ENCODE results near the gene KRT2. TPM values are rescaled to one million over a fixed set of nuclear protein-coding genes. Genes with fewer than 3 reads are reported as not detected.

Gene KRT2
- total RNA-seq, 1 experiment from 2014 or later, result not detected

DNA sequence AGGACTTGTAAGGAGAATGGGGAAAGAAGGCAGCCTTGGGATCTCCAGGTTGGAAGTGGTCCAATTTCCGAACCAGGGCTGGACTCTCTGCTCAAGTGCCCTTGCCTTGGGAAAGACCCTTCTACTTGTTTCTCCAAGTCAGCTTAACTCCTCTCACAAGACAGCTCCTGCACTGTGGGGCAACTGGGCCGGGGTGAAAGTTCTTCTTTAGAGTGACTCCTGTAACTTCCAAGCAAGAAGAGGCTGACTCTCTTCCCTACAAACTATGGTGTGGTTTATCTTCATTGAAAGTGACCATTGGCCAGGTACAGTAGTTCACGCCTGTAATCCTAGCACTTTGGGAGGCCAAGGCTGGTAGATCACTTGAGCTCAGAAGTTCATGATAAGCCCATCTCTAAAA lies 14.5 kb upstream of the KRT2 start:
- intact Hi-C loops (cut with micrococcal nuclease; ENCODE audit: unreplicated experiment), result loop anchor here (5.0 kb wide), 1 partner anchor 206 kb away; no protein-coding TSS in a partner anchor
- no peak overlapping the region for H3K27ac Mint-ChIP-seq (ENCODE audit: unreplicated experiment)
- H3K4me1 Mint-ChIP-seq (ENCODE audit: low read depth, unreplicated experiment), result no peaks in the 10 kb centered on the region
- H3K27me3 Mint-ChIP-seq (ENCODE audit: unreplicated experiment), result no peaks in the 10 kb centered on the region
- no peaks in the 10 kb centered on the region for H3K9me3 Mint-ChIP-seq (ENCODE audit: low read depth, unreplicated experiment)
- H3K36me3 Mint-ChIP-seq (ENCODE audit: insufficient read depth, unreplicated experiment), result no peaks in the 10 kb centered on the region
- no peak for DNase-seq
- no TSS peak for BruUV-seq (replicated peaks)
- TF ChIP-seq, protein P1, sequence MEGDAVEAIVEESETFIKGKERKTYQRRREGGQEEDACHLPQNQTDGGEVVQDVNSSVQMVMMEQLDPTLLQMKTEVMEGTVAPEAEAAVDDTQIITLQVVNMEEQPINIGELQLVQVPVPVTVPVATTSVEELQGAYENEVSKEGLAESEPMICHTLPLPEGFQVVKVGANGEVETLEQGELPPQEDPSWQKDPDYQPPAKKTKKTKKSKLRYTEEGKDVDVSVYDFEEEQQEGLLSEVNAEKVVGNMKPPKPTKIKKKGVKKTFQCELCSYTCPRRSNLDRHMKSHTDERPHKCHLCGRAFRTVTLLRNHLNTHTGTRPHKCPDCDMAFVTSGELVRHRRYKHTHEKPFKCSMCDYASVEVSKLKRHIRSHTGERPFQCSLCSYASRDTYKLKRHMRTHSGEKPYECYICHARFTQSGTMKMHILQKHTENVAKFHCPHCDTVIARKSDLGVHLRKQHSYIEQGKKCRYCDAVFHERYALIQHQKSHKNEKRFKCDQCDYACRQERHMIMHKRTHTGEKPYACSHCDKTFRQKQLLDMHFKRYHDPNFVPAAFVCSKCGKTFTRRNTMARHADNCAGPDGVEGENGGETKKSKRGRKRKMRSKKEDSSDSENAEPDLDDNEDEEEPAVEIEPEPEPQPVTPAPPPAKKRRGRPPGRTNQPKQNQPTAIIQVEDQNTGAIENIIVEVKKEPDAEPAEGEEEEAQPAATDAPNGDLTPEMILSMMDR (IDR thresholded peaks at IDR 0.05; ENCODE audit: unreplicated experiment), result no peak
- CTCF ChIA-PET, result interaction anchor here (0.6 to 1.6 kb wide), 5 partner anchors 115 to 207 kb away, joined by 3 to 9 read pairs (median 3); no protein-coding TSS in a partner anchor
- no peak overlapping the region for H3K4me3 Mint-ChIP-seq (ENCODE audit: low read depth, unreplicated experiment)

- no peak overlapping the region for H3K4me3 Mint-ChIP-seq (ENCODE audit: low read depth, unreplicated experiment)
- no peaks in the 10 kb centered on the region for H3K9me3 Mint-ChIP-seq (ENCODE audit: low read depth, unreplicated experiment)
- DNase-seq, result no peak
- TF ChIP-seq, protein P1 (IDR thresholded peaks at IDR 0.05; ENCODE audit: unreplicated experiment), result no peak
- no TSS peak for BruUV-seq (replicated peaks)
- no peak overlapping the region for H3K27ac Mint-ChIP-seq (ENCODE audit: unreplicated experiment)
- CTCF ChIA-PET, result no interaction called here
- H3K4me1 Mint-ChIP-seq (ENCODE audit: low read depth, unreplicated experiment), result no peaks in the 10 kb centered on the region
- peaks cover 19% of the 10 kb centered on the region for H3K27me3 Mint-ChIP-seq (ENCODE audit: unreplicated experiment)
- intact Hi-C loops (cut with micrococcal nuclease; ENCODE audit: unreplicated experiment), result no loop called here
- H3K36me3 Mint-ChIP-seq (ENCODE audit: insufficient read depth, unreplicated experiment), result no peaks in the 10 kb centered on the region
These were observed 11.4 kb upstream of the KRT2 start for GRCh38 chr12:52663420-52663819.

DNA sequence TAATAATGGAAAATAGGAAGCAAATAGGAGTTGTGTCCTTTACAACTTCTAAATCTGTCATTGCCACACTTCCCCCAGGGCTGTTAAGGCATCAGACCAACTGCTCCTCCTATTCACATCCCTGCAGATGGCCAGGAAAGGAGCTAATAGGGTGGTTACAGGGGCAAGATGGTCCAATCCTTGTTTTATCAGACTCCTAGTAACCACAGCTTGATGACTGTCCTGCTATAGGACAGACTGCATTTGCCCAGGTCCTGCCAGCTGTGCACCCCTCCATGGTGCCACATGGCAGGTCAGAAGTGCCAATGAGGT lies 10.9 kb upstream of the KRT2 start:
- H3K4me3 Mint-ChIP-seq (ENCODE audit: low read depth, unreplicated experiment), result no peak overlapping the region
- CTCF ChIA-PET, result no interaction called here
- H3K36me3 Mint-ChIP-seq (ENCODE audit: insufficient read depth, unreplicated experiment), result no peaks in the 10 kb centered on the region
- H3K27me3 Mint-ChIP-seq (ENCODE audit: unreplicated experiment), result peaks cover 24% of the 10 kb centered on the region
- no peaks in the 10 kb centered on the region for H3K4me1 Mint-ChIP-seq (ENCODE audit: low read depth, unreplicated experiment)
- TF ChIP-seq, protein P1 (IDR thresholded peaks at IDR 0.05; ENCODE audit: unreplicated experiment), result no peak
- intact Hi-C loops (cut with micrococcal nuclease; ENCODE audit: unreplicated experiment), result no loop called here
- no TSS peak for BruUV-seq (replicated peaks)
- H3K9me3 Mint-ChIP-seq (ENCODE audit: low read depth, unreplicated experiment), result no peaks in the 10 kb centered on the region
- H3K27ac Mint-ChIP-seq (ENCODE audit: unreplicated experiment), result no peak overlapping the region
- no peak for DNase-seq

DNA sequence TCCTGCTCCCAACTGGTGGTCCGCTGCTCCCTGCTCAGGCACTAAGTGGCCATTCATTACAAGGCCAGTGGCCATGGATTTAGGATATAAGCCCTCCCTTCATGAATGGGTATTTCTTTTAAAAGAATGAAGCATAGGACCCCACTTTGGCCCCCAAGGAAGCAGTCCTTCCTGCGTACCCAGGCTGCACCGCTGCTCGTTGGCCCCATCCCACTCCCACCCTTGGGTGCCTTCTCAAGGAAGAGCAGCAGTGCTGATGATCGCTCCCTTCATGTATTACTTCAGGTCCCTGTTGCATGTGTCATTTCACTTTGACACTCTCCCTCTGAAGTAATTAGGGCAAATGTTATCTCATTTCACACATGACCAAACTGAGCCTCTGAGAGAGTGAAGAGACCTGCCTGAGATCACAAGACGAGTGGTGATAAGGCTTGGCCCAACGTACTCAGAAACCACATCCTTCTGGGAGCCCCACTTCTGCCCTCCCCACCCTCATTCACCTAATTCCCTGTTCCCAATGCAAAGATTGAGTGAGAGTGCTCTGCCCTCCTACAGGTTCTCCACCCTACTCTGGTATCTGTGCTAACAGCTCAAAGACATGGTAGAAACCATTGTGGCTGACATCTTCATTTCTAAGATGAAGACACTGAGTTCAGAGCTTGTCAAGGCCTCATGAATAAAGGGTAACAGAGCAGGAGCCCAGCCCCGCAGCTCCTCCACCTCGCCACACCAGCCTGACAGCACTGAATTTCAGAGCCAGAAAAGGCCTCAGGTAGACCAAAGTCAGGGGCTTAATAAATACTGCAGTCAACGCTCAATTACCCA lies 10.3 kb upstream of the KRT2 start:
- Mint-ChIP-seq H3K4me3 (ENCODE audit: low read depth, unreplicated experiment) (no peak overlapping the region), H3K27me3 (ENCODE audit: unreplicated experiment) (peaks cover 30% of the 10 kb centered on the region), H3K9me3 (ENCODE audit: low read depth, unreplicated experiment) (no peaks in the 10 kb centered on the region), H3K4me1 (ENCODE audit: low read depth, unreplicated experiment) (no peaks in the 10 kb centered on the region), H3K27ac (ENCODE audit: unreplicated experiment) (no peak overlapping the region), H3K36me3 (ENCODE audit: insufficient read depth, unreplicated experiment) (no peaks in the 10 kb centered on the region)
- no peak for DNase-seq
- no TSS peak for BruUV-seq (replicated peaks)
- TF ChIP-seq, protein P1 (IDR thresholded peaks at IDR 0.05; ENCODE audit: unreplicated experiment), result no peak
- intact Hi-C loops (cut with micrococcal nuclease; ENCODE audit: unreplicated experiment), result no loop called here
- CTCF ChIA-PET, result no interaction called here
